ENCODE measurements around the gene TFCP2L1.
"Not testable (repeated sequence)": the region's sequence is repeated elsewhere in the genome, so short reads cannot be mapped to it uniquely, and the experiment has no call there.

The TFCP2L1 gene

GRCh38 chr2:121294881-121295840 lies 10.2 kb upstream of the TFCP2L1 start:
- no peak for DNase-seq

DNA sequence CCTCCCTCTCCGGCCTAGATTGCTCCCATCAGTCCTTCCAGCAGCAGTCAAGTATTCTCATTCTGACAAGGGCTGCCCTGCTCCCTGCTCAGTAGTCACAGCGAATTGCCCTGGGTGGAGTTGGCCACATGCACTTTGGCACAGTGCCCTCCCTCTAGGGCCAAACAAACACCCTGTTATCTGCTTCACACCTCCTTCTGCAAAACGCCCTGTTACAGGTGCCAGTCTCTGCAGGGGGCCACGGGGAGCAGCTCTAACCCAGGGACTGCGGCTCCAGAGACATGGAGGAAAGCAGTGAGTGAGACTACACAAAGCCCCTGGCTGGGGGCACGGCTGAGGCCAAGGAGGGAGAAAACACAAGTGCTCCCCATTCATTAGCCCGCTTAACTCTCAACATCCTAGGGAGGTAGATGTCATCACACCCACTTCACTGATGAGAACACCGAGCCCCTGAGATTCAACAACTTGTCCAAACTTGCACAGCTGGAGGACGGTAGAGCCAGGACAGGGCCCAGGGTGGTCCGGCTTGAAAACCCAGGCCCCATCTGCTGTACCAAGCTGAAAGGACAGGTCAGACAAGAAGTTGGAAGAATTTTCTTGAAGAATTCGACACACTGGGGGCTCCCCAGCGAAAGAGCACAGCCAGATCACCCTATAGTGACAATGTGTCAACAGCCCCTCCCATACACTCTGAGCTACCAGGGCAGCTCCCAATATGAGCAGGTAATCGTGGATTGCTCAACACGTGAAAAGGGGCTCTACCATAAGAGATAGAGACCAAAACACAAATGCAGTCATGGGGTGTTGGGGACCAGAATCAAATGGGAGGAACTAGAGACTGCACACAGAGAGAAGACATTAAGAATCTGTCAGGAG lies 8.7 kb upstream of the TFCP2L1 start:
- no peak for DNase-seq

- DNase-seq, result no peak
Observed at GRCh38 chr2:121291251-121291580, 6.2 kb upstream of the TFCP2L1 start.

GRCh38 chr2:121289271-121289670 lies 4.3 kb upstream of the TFCP2L1 start:
- no peak for DNase-seq

- no peak for DNase-seq
Observed at GRCh38 chr2:121288454-121289231, 3.6 kb upstream of the TFCP2L1 start.

DNA sequence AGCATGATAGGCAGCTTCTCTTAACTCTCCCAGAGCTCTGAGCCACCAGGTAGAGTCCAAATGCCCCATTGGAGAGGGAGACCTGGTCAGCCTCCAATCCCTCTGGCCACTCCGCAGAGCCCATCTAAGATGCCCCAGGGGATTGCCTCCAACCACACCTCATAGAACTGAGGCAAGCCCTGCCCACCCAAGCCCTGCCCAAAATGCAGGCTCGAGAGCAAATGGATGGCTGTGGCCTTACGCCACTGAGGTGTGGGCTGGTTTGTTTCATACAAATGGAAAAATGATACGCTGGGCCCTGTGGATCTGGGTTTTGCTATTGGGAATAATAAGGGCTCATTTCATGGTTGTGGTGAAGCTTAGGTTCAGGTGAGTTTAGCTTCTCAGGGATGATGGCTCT lies 3.0 kb upstream of the TFCP2L1 start:
- DNase-seq, result no peak

DNA sequence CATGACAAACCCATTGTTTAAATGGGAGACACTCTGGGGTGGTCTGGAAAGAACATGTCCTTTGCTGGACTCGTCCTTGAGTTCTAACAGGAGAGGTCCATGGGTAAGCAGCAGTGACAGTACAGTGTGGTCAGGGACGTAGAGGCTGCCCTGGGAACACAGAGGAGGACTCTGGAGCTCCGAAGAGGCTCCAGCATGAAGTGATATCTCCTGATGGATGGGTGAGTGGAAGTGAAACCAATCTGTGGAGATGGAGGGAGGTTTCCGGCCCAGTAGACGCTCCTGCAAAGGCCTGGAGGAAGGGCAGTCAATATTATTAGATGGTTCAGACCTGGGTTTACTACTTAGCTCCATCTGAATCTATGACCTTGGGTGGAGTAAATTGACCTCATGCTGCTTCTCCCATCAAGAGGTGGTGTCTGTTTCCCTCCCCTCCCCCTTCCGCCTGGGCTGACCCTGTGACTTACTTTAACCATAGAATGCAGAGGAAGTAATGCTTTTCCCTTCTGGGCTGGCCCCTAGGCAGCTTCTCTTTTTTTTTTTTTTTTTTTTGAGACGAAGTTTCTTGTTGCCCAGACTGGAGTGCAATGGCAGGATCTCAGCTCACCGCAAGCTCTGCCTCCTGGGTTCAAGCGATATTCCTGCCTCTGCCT lies 2.3 kb upstream of the TFCP2L1 start:
- no peak for DNase-seq

DNA sequence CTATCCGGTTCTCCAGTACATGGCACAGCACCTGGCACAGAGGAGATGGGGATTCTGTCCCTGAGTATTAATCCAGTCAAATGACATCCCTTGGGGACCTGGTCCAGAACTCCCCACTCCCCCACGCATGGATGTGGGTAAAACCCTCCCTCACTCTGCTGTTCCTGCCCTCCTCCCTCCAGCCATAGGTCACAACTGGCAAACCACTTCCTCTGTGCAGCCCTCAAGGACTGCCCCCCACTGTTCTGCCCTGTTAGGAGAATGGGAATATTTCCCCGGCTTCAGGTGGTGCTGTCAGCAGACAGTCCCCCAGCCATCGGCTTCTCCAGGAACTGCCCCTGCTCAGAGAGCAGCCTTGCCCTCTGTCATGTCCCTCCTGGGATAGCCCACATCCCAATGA lies 1.5 kb upstream of the TFCP2L1 start:
- no peak for DNase-seq

DNA sequence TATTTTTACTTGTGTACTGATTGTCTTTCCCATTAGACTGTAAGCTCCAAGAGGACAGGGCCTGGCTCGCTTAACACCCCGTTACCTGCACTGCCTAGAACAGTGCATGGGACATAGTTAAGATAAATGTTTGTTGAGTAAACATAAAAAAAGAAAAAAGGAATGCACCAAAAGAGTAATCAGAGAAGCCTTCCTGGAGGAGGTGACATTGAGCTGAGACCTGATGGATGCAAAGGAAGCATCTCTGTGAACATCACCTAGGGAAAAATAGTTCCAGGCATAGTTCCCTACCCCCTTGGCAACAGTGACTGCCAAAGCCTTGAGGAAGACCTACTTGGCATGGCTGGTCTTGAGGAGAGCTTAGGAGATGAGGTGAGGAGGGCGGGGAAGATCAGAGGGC lies 924 bp upstream of the TFCP2L1 start:
- no peak for DNase-seq

GRCh38 chr2:121283670-121284462 lies 1.1 kb downstream of the TFCP2L1 start:
- DNase-seq, result no peak

DNA sequence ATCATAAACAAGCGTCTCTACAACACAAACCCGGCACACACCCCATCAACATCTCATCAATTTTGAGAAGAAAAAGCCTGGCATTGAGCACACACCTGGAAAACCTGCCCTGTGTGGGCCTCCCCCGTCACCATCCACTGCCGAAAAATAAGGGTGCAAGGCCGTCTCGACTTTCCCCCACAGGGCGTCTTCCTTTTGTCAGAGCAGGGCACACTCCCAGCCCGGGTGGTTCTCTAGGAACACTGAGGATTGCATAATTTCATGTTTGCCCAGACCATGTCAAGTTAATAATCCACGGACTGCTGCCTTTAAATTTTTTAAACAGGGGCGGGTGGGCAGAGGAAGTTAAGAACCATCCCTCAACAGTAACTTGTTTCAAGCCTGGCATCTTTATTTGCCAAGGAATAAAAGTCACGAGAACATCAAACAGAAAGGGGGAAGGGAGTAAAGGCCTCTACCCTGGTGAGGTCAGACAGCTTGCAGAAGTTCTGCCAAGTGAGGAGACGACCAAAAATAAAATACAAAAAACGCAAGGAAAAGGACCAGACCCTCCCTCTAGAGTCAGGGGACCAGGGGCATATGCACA lies 2.1 kb downstream of the TFCP2L1 start:
- no peak for DNase-seq

DNA sequence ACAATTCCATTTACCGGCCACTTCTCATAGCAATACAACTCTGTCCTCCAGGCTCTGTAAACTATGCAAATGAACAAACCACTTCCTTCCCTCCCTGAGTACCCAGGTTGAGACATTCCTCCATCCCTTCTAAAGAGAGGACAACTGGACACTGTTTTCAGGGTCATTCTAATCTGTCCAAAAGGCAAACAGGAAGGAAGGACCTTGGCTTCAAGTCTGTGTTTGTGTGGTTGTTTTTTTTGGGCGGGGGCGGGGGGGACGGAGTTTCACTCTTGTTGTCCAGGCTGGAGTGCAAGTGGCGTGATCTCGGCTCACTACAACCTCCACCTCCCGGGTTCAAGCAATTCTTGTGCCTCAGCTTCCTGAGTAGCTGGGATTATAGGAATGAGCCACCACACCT lies 3.3 kb downstream of the TFCP2L1 start:
- DNase-seq, result no peak

- no peak for DNase-seq
Observed at GRCh38 chr2:121281107-121281506, 3.9 kb downstream of the TFCP2L1 start.

- DNase-seq, result no peak
Observed at GRCh38 chr2:121279476-121280220, 5.4 kb downstream of the TFCP2L1 start.

DNA sequence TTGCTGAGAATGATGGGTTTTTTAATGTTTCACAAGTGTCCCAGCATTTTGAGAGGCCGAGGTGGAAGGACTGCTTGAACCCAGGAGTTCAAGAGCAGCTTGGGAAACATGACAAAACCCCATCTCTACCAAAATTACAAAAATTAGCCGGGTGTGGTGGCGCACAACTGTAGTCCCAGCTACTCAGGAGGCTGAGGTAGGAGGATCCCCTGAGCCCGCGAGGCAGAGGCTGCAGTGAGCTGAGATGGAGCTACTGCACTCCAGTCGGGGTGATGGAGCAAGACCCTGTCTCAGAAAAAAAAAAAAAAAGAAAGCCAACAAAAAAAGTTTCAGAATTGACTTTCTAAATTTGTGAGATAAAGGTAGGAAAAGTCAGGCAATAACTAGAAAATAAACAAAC lies 8.7 kb downstream of the TFCP2L1 start:
- no peak for DNase-seq

- DNase-seq, result no peak
Observed at GRCh38 chr2:121273116-121273515, 11.9 kb downstream of the TFCP2L1 start.

DNA sequence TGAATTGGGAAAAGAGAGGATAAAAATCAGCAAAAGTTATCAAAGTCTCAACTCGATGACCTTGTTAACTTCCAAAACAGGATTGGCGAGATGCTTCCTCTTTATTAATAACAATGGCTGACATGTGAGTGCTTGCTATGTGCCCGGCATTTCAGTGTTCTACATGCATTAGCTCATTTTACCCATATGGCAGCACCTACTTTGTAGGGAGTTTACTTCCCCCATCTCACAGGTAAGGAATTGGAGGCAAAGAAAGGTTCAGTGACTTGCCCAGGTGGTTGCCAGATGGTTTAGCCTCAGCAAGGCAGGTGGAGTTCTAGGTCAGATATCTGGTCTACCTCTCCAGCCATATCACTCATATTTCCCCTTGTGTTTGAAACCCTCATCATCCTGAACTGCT lies 12.4 kb downstream of the TFCP2L1 start:
- DNase-seq, result no peak

- DNase-seq, result not testable (repeated sequence)
Observed at GRCh38 chr2:121269436-121269835, 15.6 kb downstream of the TFCP2L1 start.

DNA sequence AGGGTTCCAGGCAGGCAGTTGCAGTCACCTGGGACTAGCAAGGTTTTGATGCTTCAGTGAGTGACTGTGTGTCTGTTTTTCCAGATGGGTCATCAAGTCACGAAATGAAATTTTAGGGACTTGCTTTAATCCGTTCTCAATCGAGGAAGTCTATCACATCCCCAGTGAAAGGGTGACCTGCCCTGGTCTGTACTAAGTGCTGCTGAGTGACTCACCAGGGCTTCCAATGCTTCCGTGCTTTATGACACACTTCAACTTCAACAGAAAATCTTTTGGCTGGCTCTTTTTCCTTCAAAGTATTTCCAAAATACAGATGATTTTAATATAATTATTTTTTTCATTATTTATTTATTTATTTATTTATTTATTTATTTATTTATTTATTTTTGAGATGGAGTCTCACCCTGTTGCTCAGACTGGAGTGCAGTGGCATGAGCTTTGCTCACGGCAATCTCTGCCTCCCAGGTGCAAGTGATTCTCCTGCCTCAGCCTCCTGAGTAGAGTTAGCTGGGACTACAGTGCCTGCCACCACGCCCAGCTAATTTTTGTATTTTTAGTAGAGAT lies 18.4 kb downstream of the TFCP2L1 start:
- DNase-seq, result no peak

All from hippocampal formation (tissue), 2 donors.